ENCODE results near the gene HOOK1. TPM values are rescaled to one million over a fixed set of nuclear protein-coding genes. Genes with fewer than 3 reads are reported as not detected.

Gene HOOK1
- total and polyA plus RNA-seq, 2 donors from 2014 or later, result 9.4 to 55.4 TPM

GRCh38 chr1:59866462-59866861 lies 51.7 kb downstream of the HOOK1 start:
- no peaks in the 10 kb centered on the region for H3K9me3 ChIP-seq (ENCODE audit: control insufficient read depth in 2 of 3, insufficient read depth in 1 of 3, low read length in 3 of 3)
- no peak overlapping the region for H3K27ac ChIP-seq (ENCODE audit: low read depth in 2 of 2, low read length in 2 of 2)
- no peak overlapping the region for H3K4me3 ChIP-seq (ENCODE audit: low read length in 3 of 3)
- intact Hi-C loops (cut with DNase I), result no loop called here
- DNase-seq (no peak), FAIRE-seq (no peak)
- H3K4me1 ChIP-seq (ENCODE audit: control insufficient read depth in 2 of 3, insufficient read depth in 2 of 3, low read depth in 1 of 3, low read length in 3 of 3), result no peaks in the 10 kb centered on the region
- H3K9ac ChIP-seq (ENCODE audit: low read length in 3 of 3), result no peak overlapping the region
- TF ChIP-seq, protein P1, sequence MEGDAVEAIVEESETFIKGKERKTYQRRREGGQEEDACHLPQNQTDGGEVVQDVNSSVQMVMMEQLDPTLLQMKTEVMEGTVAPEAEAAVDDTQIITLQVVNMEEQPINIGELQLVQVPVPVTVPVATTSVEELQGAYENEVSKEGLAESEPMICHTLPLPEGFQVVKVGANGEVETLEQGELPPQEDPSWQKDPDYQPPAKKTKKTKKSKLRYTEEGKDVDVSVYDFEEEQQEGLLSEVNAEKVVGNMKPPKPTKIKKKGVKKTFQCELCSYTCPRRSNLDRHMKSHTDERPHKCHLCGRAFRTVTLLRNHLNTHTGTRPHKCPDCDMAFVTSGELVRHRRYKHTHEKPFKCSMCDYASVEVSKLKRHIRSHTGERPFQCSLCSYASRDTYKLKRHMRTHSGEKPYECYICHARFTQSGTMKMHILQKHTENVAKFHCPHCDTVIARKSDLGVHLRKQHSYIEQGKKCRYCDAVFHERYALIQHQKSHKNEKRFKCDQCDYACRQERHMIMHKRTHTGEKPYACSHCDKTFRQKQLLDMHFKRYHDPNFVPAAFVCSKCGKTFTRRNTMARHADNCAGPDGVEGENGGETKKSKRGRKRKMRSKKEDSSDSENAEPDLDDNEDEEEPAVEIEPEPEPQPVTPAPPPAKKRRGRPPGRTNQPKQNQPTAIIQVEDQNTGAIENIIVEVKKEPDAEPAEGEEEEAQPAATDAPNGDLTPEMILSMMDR (IDR thresholded peaks at IDR 0.05; ENCODE audit: borderline replicate concordance, extremely low read depth, insufficient read depth), result no peak
- H3K36me3 ChIP-seq (ENCODE audit: control insufficient read depth in 2 of 3, insufficient read depth in 3 of 3, low read length in 3 of 3), result peaks cover 2 to 24% (median 2%) of the 10 kb centered on the region in 3 donors
- no peaks in the 10 kb centered on the region for H3K27me3 ChIP-seq (ENCODE audit: control insufficient read depth, insufficient read depth, low read length)

DNA sequence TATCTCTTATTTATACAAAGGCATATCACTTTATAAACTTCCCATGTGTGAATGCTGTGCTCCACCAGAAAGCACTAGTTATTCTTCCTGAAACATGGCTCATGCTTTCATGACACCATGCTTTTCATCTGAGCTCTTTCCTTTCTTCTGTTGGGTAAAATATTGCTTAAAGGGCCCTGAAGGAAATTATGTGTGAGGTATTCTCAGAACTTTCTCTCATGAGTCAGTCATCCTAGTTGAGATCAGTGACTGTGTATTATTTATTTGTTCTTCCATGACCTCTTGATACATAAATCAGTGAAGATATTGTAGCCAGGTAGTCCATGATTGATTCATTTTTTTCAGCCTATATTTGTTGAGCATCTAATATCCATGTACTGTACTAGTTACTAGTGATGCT lies 57.0 kb downstream of the HOOK1 start:
- Histone ChIP-seq H3K9me3 (ENCODE audit: control insufficient read depth in 2 of 3, insufficient read depth in 1 of 3, low read length in 3 of 3) (no peaks in the 10 kb centered on the region), H3K27ac (ENCODE audit: low read depth in 2 of 2, low read length in 2 of 2) (no peak overlapping the region), H3K9ac (ENCODE audit: low read length in 3 of 3) (no peak overlapping the region), H3K27me3 (ENCODE audit: control insufficient read depth, insufficient read depth, low read length) (no peaks in the 10 kb centered on the region), H3K4me1 (ENCODE audit: control insufficient read depth in 2 of 3, insufficient read depth in 2 of 3, low read depth in 1 of 3, low read length in 3 of 3) (no peaks in the 10 kb centered on the region), H3K36me3 (ENCODE audit: control insufficient read depth in 2 of 3, insufficient read depth in 3 of 3, low read length in 3 of 3) (peaks cover 0 to 8% (median 6%) of the 10 kb centered on the region in 3 donors), H3K4me3 (ENCODE audit: low read length in 3 of 3) (no peak overlapping the region)
- intact Hi-C loops (cut with DNase I), result no loop called here
- TF ChIP-seq, protein P1 (IDR thresholded peaks at IDR 0.05; ENCODE audit: borderline replicate concordance, extremely low read depth, insufficient read depth), result no peak
- FAIRE-seq, result no peak
- DNase-seq, result no peak

DNA sequence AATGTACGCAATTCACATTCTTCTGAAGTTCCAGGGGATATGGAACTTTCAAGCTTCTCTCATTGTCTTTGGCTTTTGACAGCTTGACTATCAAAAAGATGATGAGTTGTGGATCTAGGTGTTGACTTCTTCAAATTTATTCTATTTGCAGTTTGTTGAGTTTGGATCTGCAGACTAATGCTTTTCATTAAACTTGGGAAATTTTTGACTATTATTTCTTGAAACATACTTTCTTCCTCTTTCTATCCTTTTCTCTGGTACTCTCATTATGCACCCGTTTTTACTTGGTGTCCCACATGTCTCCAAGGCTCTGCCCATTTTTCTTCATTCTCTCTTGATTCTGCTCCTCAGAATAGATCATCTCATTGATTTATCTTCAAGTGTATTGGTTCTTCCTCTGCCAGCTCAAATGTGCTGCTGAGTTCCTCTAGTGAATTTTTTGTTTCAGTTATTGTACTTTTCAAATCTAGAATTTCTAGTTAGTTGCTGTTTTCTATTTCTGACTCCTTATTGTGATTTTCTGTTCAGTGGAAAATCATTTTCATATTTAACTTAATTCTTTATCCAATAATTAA lies 62.4 kb downstream of the HOOK1 start:
- intact Hi-C loops (cut with DNase I), result no loop called here
- no peak for DNase-seq
- TF ChIP-seq, protein P1 (IDR thresholded peaks at IDR 0.05; ENCODE audit: borderline replicate concordance, extremely low read depth, insufficient read depth), result no peak
- H3K27me3 ChIP-seq (ENCODE audit: control insufficient read depth, insufficient read depth, low read length), result no peaks in the 10 kb centered on the region
- H3K27ac ChIP-seq (ENCODE audit: low read depth in 2 of 2, low read length in 2 of 2), result no peak overlapping the region
- FAIRE-seq, result no peak
- H3K9me3 ChIP-seq (ENCODE audit: control insufficient read depth in 2 of 3, insufficient read depth in 1 of 3, low read length in 3 of 3), result no peaks in the 10 kb centered on the region
- no peak overlapping the region for H3K4me3 ChIP-seq (ENCODE audit: low read length in 3 of 3)
- no peak overlapping the region for H3K9ac ChIP-seq (ENCODE audit: low read length in 3 of 3)
- H3K4me1 ChIP-seq (ENCODE audit: control insufficient read depth in 2 of 3, insufficient read depth in 2 of 3, low read depth in 1 of 3, low read length in 3 of 3), result no peaks in the 10 kb centered on the region
- H3K36me3 ChIP-seq (ENCODE audit: control insufficient read depth in 2 of 3, insufficient read depth in 3 of 3, low read length in 3 of 3), result no peaks in the 10 kb centered on the region

GRCh38 chr1:59878370-59878769 lies 63.6 kb downstream of the HOOK1 start:
- TF ChIP-seq, protein P1 (IDR thresholded peaks at IDR 0.05; ENCODE audit: borderline replicate concordance, extremely low read depth, insufficient read depth), result no peak
- no peak for DNase-seq
- H3K9me3 ChIP-seq (ENCODE audit: control insufficient read depth in 2 of 3, insufficient read depth in 1 of 3, low read length in 3 of 3), result no peaks in the 10 kb centered on the region
- no peak overlapping the region for H3K27ac ChIP-seq (ENCODE audit: low read depth in 2 of 2, low read length in 2 of 2)
- H3K27me3 ChIP-seq (ENCODE audit: control insufficient read depth, insufficient read depth, low read length), result no peaks in the 10 kb centered on the region
- H3K4me3 ChIP-seq (ENCODE audit: low read length in 3 of 3), result no peak overlapping the region
- no peak overlapping the region for H3K9ac ChIP-seq (ENCODE audit: low read length in 3 of 3)
- intact Hi-C loops (cut with DNase I), result no loop called here
- H3K4me1 ChIP-seq (ENCODE audit: control insufficient read depth in 2 of 3, insufficient read depth in 2 of 3, low read depth in 1 of 3, low read length in 3 of 3), result no peaks in the 10 kb centered on the region
- no peak for FAIRE-seq
- H3K36me3 ChIP-seq (ENCODE audit: control insufficient read depth in 2 of 3, insufficient read depth in 3 of 3, low read length in 3 of 3), result no peaks in the 10 kb centered on the region

All from kidney (tissue), 14 donors.